Neural cell (in vitro differentiated cells): ENCODE data around the gene PALMD.

Experiments
- CTCF ChIP-seq: fragments of 450-650 bp; IDR thresholded peaks from 2 replicates; pipeline ENCODE4 v1.5.1; 2014; ENCODE audit warnings: antibody characterized with exemption, mild to moderate bottlenecking, moderate library complexity; ENCODE audit not compliant: poor library complexity, severe bottlenecking
- EP300 ChIP-seq: fragments of 450-650 bp; conservative IDR thresholded peaks from 2 replicates; pipeline ENCODE4 v1.6.1; 2014; ENCODE audit warnings: antibody characterized with exemption, mild to moderate bottlenecking, moderate library complexity; ENCODE audit not compliant: poor library complexity, severe bottlenecking
- EZH2 ChIP-seq: fragments of 200-600, 300-800 bp; shearing (Covaris generic), sonication (generic); IDR thresholded peaks from 2 replicates; pipeline ENCODE4 v1.6.1; 2014; ENCODE audit warnings: antibody characterized with exemption, low read length, borderline replicate concordance, mild to moderate bottlenecking; ENCODE audit not compliant: insufficient read depth, poor library complexity, severe bottlenecking
- TAF1 ChIP-seq: IDR thresholded peaks from 2 replicates; pipeline ENCODE4 v1.6.1; 2012; ENCODE audit warnings: low read depth
- TF ChIP-seq, protein P1 (sequence below): IDR thresholded peaks from 2 replicates; pipeline ENCODE4 v1.6.1; 2012; ENCODE audit warnings: borderline replicate concordance

DNA sequence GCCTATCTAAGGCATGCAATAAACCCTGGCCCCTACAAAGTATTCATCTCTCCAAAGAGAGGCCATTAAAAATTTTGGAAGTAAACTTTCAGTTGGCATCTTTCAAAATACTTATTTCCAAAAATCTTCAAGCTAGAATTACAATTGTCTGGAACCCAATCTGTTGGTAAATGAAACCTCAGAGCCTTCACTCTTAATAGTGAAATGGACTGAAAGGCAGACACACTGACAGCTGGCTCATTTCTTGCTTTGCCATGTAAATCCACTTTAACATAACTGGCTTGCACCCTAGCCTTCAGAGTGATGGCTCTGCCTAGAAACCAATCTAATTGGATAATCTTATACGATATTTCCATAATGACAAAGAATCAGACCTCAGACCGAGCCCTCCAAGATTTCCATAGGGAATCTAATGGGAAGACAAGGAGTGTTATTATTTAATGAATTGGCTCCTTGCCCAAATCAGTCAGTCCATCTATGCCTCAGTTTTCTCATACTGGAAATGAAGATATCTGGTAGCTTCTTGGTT, 9.2 kb upstream of the PALMD start:
- TF ChIP-seq CTCF, result no peak
- no peak for TF ChIP-seq TAF1
- no peak for TF ChIP-seq EZH2
- TF ChIP-seq, protein P1, sequence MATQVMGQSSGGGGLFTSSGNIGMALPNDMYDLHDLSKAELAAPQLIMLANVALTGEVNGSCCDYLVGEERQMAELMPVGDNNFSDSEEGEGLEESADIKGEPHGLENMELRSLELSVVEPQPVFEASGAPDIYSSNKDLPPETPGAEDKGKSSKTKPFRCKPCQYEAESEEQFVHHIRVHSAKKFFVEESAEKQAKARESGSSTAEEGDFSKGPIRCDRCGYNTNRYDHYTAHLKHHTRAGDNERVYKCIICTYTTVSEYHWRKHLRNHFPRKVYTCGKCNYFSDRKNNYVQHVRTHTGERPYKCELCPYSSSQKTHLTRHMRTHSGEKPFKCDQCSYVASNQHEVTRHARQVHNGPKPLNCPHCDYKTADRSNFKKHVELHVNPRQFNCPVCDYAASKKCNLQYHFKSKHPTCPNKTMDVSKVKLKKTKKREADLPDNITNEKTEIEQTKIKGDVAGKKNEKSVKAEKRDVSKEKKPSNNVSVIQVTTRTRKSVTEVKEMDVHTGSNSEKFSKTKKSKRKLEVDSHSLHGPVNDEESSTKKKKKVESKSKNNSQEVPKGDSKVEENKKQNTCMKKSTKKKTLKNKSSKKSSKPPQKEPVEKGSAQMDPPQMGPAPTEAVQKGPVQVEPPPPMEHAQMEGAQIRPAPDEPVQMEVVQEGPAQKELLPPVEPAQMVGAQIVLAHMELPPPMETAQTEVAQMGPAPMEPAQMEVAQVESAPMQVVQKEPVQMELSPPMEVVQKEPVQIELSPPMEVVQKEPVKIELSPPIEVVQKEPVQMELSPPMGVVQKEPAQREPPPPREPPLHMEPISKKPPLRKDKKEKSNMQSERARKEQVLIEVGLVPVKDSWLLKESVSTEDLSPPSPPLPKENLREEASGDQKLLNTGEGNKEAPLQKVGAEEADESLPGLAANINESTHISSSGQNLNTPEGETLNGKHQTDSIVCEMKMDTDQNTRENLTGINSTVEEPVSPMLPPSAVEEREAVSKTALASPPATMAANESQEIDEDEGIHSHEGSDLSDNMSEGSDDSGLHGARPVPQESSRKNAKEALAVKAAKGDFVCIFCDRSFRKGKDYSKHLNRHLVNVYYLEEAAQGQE, result no peak
- no peak for TF ChIP-seq EP300
